Activated naive CD8-positive, alpha-beta T cell treated with anti-CD3 and anti-CD28 coated beads, Interleukin-2, amount 50 U/mL, for 24 hours (primary cell): ENCODE data around the gene TEX19.
A peak's percentile ranks its signal among the peaks of the same experiment; 100 is the strongest.

Source experiments
- ATAC-seq: fragments of 150-1000 bp; cut with Tn5 transposase; one replicate; pipeline ENCODE4 v1.10.0; 2021
- DNase-seq: peaks from one replicate; pipeline ENCODE4 v3.0.0; 2021
- H3K27ac Mint-ChIP-seq: one replicate; pipeline ENCODE4 v1.8.0; 2021; ENCODE audit warnings: mild to moderate bottlenecking, mixed read lengths
- H3K27me3 Mint-ChIP-seq: one replicate; pipeline ENCODE4 v1.8.0; 2021; ENCODE audit warnings: mixed read lengths
- H3K36me3 Mint-ChIP-seq: one replicate; pipeline ENCODE4 v1.8.0; 2021; ENCODE audit warnings: low read depth, mixed read lengths
- H3K4me1 Mint-ChIP-seq: one replicate; pipeline ENCODE4 v1.8.0; 2021; ENCODE audit warnings: mixed read lengths
- H3K4me3 Mint-ChIP-seq: one replicate; pipeline ENCODE4 v1.8.0; 2021; ENCODE audit warnings: mild to moderate bottlenecking, moderate library complexity, mixed read lengths
- H3K9me3 Mint-ChIP-seq: one replicate; pipeline ENCODE4 v1.8.0; 2021; ENCODE audit warnings: mixed read lengths

The TEX19 gene

GRCh38 chr17:82390860-82391435 lies 31.9 kb downstream of the TEX19 start:
- Mint-ChIP-seq H3K4me1 (peaks cover 2% of the 10 kb centered on the region), H3K36me3 (no peaks in the 10 kb centered on the region), H3K27me3 (peaks cover 2% of the 10 kb centered on the region), H3K27ac (no peak overlapping the region), H3K9me3 (no peaks in the 10 kb centered on the region), H3K4me3 (no peak overlapping the region)
- DNase-seq (no peak), ATAC-seq (no peak)

GRCh38 chr17:82391496-82392066 lies 32.5 kb downstream of the TEX19 start:
- Mint-ChIP-seq H3K36me3 (no peaks in the 10 kb centered on the region), H3K4me3 (no peak overlapping the region), H3K27ac (no peak overlapping the region), H3K9me3 (no peaks in the 10 kb centered on the region), H3K4me1 (peaks cover 2% of the 10 kb centered on the region), H3K27me3 (peaks cover 2% of the 10 kb centered on the region)
- no peak for ATAC-seq
- no peak for DNase-seq

DNA sequence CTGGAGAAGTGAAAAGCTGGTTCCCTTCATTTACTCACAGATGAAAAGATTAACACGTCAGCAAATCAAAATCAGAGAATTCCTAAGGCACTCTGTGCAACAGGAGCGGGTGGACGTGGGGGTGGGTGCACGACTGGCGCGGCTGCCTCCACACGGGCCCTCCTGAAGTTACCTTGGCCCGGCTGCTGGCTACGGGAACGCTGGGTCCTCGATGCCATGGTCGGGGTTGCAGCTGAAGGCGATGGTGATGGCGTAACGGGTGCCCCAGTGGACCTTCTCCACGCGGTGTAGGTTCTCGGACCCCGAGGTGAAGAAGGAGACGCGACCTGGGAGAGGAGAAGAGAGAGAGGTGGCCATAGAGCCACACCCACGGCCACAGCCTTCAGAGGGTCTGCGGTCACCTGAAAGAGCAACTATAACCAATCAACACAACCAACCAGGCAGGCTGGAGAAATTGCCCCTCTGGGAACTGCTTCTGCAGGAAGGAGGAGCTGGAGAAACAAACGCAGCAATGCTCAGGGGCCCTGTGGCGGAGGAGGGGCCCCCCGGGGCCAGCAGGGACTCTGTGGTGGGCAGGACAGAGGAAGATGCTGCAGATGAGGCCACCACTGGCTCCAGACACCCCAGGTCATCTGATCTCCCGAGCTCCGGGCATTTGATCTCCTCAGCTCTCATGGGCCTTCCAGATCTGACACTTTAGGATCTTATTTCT lies 33.3 kb downstream of the TEX19 start:
- no peak overlapping the region for H3K4me3 Mint-ChIP-seq
- H3K27me3 Mint-ChIP-seq, result peaks cover 2% of the 10 kb centered on the region
- DNase-seq (no peak), ATAC-seq (no peak)
- no peaks in the 10 kb centered on the region for H3K9me3 Mint-ChIP-seq
- H3K36me3 Mint-ChIP-seq, result no peaks in the 10 kb centered on the region
- peaks cover 2% of the 10 kb centered on the region for H3K4me1 Mint-ChIP-seq
- H3K27ac Mint-ChIP-seq, result no peak overlapping the region

GRCh38 chr17:82392941-82393340 lies 33.9 kb downstream of the TEX19 start:
- Mint-ChIP-seq H3K9me3 (no peaks in the 10 kb centered on the region), H3K4me3 (no peak overlapping the region), H3K27ac (no peak overlapping the region), H3K36me3 (no peaks in the 10 kb centered on the region), H3K4me1 (no peaks in the 10 kb centered on the region), H3K27me3 (no peaks in the 10 kb centered on the region)
- DNase-seq (no peak), ATAC-seq (no peak)

GRCh38 chr17:82394278-82394677 lies 35.2 kb downstream of the TEX19 start:
- no peaks in the 10 kb centered on the region for H3K4me1 Mint-ChIP-seq
- ATAC-seq, result no peak
- no peak overlapping the region for H3K4me3 Mint-ChIP-seq
- H3K27me3 Mint-ChIP-seq, result no peaks in the 10 kb centered on the region
- no peak overlapping the region for H3K27ac Mint-ChIP-seq
- DNase-seq, result no peak
- no peaks in the 10 kb centered on the region for H3K9me3 Mint-ChIP-seq
- H3K36me3 Mint-ChIP-seq, result no peaks in the 10 kb centered on the region

GRCh38 chr17:82396601-82397435 lies 37.8 kb downstream of the TEX19 start:
- no peak overlapping the region for H3K27ac Mint-ChIP-seq
- peaks cover 5% of the 10 kb centered on the region for H3K36me3 Mint-ChIP-seq
- DNase-seq (no peak), ATAC-seq (no peak)
- no peaks in the 10 kb centered on the region for H3K27me3 Mint-ChIP-seq
- no peaks in the 10 kb centered on the region for H3K9me3 Mint-ChIP-seq
- H3K4me3 Mint-ChIP-seq, result no peak overlapping the region
- peaks cover 11% of the 10 kb centered on the region for H3K4me1 Mint-ChIP-seq

GRCh38 chr17:82397449-82398335 lies 38.6 kb downstream of the TEX19 start:
- Mint-ChIP-seq H3K36me3 (peaks cover 6% of the 10 kb centered on the region), H3K4me3 (no peak overlapping the region)

GRCh38 chr17:82399041-82399441 lies 40.0 kb downstream of the TEX19 start:
- no peak for ATAC-seq
- Mint-ChIP-seq H3K27me3 (no peaks in the 10 kb centered on the region), H3K4me1 (peaks cover 12% of the 10 kb centered on the region), H3K4me3 (no peak overlapping the region), H3K9me3 (no peaks in the 10 kb centered on the region), H3K36me3 (peaks cover 12% of the 10 kb centered on the region), H3K27ac (no peak overlapping the region)
- no peak for DNase-seq

More at GRCh38 chr17:82397449-82398335, 38.6 kb downstream of the TEX19 start:
- Mint-ChIP-seq H3K9me3 (no peaks in the 10 kb centered on the region), H3K4me1 (peaks cover 12% of the 10 kb centered on the region), H3K27me3 (no peaks in the 10 kb centered on the region), H3K27ac (no peak overlapping the region)
- DNase-seq (no peak), ATAC-seq (no peak)

GRCh38 chr17:82399601-82400101 lies 40.6 kb downstream of the TEX19 start:
- H3K9me3 Mint-ChIP-seq, result no peaks in the 10 kb centered on the region
- no peak overlapping the region for H3K27ac Mint-ChIP-seq
- no peak for DNase-seq
- ATAC-seq, result no peak
- no peak overlapping the region for H3K4me3 Mint-ChIP-seq
- H3K27me3 Mint-ChIP-seq, result no peaks in the 10 kb centered on the region
- peaks cover 12% of the 10 kb centered on the region for H3K4me1 Mint-ChIP-seq
- H3K36me3 Mint-ChIP-seq, result peaks cover 12% of the 10 kb centered on the region

DNA sequence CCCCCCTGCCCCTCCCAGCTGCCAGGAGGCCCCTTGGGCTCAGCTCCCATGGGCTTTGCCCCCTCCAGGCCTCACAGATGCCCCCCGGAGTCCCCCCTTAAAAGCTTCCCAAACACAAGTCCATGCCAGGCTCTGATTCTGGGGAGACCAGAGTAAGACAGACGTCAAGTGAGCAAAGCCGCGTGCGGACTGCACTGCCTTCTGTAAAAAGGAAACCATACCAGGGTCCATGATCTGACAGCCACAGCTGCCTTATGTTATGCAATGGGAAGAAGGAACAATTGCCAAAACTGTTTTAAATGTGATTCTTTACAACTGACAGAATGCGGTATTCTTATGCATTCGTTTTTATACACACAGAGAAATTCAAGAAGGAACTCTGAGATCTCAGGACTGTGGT lies 41.2 kb downstream of the TEX19 start:
- ATAC-seq (no peak), DNase-seq (no peak)
- Mint-ChIP-seq H3K4me1 (peaks cover 12% of the 10 kb centered on the region), H3K9me3 (no peaks in the 10 kb centered on the region), H3K27me3 (no peaks in the 10 kb centered on the region), H3K36me3 (peaks cover 13% of the 10 kb centered on the region), H3K4me3 (no peak overlapping the region), H3K27ac (no peak overlapping the region)

DNA sequence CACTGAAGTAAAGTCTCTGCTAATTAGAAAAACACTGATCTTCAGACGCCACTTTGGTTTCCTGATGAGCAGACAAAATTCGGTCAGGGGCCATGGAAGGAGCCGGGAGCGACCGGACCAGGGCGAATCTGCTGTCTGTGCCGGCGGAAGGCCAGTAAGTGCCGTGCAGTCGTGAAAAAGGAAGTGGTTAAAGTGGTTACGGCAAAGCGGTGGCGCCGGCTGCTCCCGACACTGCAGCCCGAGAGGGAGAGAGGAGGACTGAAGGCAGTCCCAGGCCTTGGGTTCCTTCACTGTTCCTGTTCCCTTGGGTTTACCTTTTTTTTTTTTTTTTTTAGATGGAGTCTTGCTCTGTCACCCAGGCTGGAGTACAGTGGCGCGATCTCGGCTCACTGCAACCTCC lies 41.8 kb downstream of the TEX19 start:
- H3K9me3 Mint-ChIP-seq, result no peaks in the 10 kb centered on the region
- ATAC-seq, result peak; percentile 88
- peak; percentile 64 for DNase-seq
- peaks cover 14% of the 10 kb centered on the region for H3K36me3 Mint-ChIP-seq
- peak overlapping the region; percentile 78 for H3K4me3 Mint-ChIP-seq
- H3K4me1 Mint-ChIP-seq, result peaks cover 12% of the 10 kb centered on the region
- no peaks in the 10 kb centered on the region for H3K27me3 Mint-ChIP-seq
- peak overlapping the region; percentile 79 for H3K27ac Mint-ChIP-seq

DNA sequence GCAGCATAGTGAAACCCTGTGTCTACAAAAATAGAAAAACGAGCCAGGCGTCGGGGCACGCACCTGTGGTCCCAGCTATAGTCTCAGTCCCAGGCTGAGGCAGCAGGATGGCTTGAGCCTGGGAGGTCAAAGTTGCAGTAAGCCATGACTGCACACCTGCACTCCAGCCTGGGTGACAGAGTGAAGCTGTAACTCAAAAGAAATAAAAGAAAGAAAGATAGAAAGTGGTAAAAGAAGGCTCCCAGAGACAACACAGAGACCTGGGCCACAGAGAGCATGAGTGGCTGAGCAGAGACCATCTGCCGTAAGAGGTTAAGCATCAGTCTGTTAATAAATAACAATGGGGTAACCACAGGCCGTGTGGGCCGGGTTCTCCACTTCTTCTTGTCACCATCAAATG lies 43.8 kb downstream of the TEX19 start:
- Mint-ChIP-seq H3K9me3 (no peaks in the 10 kb centered on the region), H3K4me1 (peaks cover 20% of the 10 kb centered on the region), H3K4me3 (no peak overlapping the region), H3K36me3 (peaks cover 16% of the 10 kb centered on the region), H3K27ac (no peak overlapping the region), H3K27me3 (no peaks in the 10 kb centered on the region)
- no peak for DNase-seq
- no peak for ATAC-seq

DNA sequence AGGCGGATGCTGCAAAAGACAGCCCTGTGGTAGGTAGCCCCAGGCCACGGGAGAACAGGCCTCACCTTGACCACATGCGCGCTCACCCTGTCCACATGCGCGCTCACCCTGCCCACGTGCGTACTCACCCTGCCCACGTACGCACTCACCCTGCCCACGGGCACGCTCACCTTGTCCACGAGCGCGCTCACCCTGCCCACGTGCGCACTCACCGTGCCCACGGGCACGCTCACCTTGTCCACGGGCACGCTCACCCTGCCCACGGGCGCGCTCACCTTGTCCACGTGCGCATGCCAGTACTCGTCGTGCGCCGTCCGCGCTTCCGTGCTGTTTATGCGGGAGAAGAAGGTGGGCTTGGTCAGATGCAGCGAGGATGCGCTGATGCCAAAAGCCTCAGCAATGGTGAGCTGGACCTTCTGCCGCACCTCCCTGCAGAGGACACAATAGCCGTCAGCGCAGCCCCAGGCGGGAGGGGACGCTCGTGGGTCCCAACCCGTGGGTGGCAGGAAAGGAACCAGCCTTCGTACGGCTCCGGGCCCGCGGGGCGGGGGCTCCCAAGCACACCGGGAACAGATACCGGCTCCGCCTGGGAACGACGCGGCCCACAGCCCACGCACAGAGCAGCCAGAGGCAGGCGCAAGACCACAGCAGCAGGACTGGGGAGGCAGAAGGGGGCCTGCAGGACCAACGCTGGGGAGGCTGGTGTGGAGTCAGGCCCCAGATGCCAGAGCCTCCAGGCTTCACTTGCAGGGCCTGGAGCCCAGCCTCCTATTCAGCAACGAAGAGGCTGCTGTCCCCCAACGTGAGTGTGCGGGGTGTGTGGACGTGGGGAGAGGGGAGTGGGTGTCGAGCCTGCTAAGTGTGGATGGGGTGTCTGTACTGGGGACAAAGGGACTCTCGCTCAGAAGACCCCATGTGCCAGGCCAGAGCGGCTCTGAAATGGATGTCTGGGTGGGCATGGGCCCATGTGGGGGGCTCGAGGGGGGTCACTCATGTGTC lies 44.9 kb downstream of the TEX19 start:
- peaks cover 16% of the 10 kb centered on the region for H3K36me3 Mint-ChIP-seq
- no peak overlapping the region for H3K27ac Mint-ChIP-seq
- H3K27me3 Mint-ChIP-seq, result no peaks in the 10 kb centered on the region
- H3K4me3 Mint-ChIP-seq, result no peak overlapping the region
- H3K9me3 Mint-ChIP-seq, result no peaks in the 10 kb centered on the region
- ATAC-seq (no peak), DNase-seq (no peak)
- H3K4me1 Mint-ChIP-seq, result peaks cover 20% of the 10 kb centered on the region
